Endodermal cell (in vitro differentiated cells): ENCODE data around the gene ALS2. TPM values are rescaled to one million over a fixed set of nuclear protein-coding genes. Genes with fewer than 3 reads are reported as not detected.

Experiments used
- DNase-seq: peaks from one replicate; pipeline ENCODE4 v3.0.0-alpha.2; 2017
- H3K27ac ChIP-seq: 2 replicates; pipeline ENCODE4 v1.5.1; 2013; ENCODE audit warnings: mild to moderate bottlenecking, low read depth, low read length, moderate library complexity
- H3K27me3 ChIP-seq: 2 replicates; pipeline ENCODE4 v1.6.1; 2013; ENCODE audit warnings: mild to moderate bottlenecking, low read length, moderate library complexity; ENCODE audit not compliant: insufficient read depth, control insufficient read depth, poor library complexity, severe bottlenecking
- H3K36me3 ChIP-seq: 2 replicates; pipeline ENCODE4 v1.7.0; 2013; ENCODE audit warnings: mild to moderate bottlenecking, low read length, moderate library complexity; ENCODE audit not compliant: control insufficient read depth, insufficient read depth
- H3K4me1 ChIP-seq: one replicate; pipeline ENCODE4 v1.7.0; 2013; ENCODE audit warnings: low read length; ENCODE audit not compliant: control insufficient read depth, insufficient read depth
- H3K4me3 ChIP-seq: 2 replicates; pipeline ENCODE4 v1.5.1; 2013; ENCODE audit warnings: mild to moderate bottlenecking, low read length, moderate library complexity
- H3K9ac ChIP-seq: 2 replicates; pipeline ENCODE4 v1.6.1; 2013; ENCODE audit warnings: mild to moderate bottlenecking, low read length, moderate library complexity; ENCODE audit not compliant: poor library complexity, severe bottlenecking; ENCODE audit errors: extremely low read depth
- H3K9me3 ChIP-seq: 2 replicates; pipeline ENCODE4 v1.6.1; 2013; ENCODE audit warnings: mild to moderate bottlenecking, low read length, moderate library complexity; ENCODE audit not compliant: control insufficient read depth
- H3K27ac Mint-ChIP-seq: 2 replicates; pipeline ENCODE4 v1.8.0; 2020; ENCODE audit warnings: mixed read lengths
- H3K27me3 Mint-ChIP-seq: 2 replicates; pipeline ENCODE4 v1.8.0; 2021; ENCODE audit warnings: mild to moderate bottlenecking, mixed read lengths; ENCODE audit not compliant: insufficient read depth
- H3K36me3 Mint-ChIP-seq: 2 replicates; pipeline ENCODE4 v1.8.0; 2020; ENCODE audit warnings: low read depth, mixed read lengths
- H3K4me1 Mint-ChIP-seq: 2 replicates; pipeline ENCODE4 v1.8.0; 2020; ENCODE audit warnings: mixed read lengths
- H3K4me3 Mint-ChIP-seq: 2 replicates; pipeline ENCODE4 v1.8.0; 2020; ENCODE audit warnings: mild to moderate bottlenecking, moderate library complexity, mixed read lengths
- H3K9me3 Mint-ChIP-seq: 2 replicates; pipeline ENCODE4 v1.8.0; 2020; ENCODE audit warnings: mild to moderate bottlenecking, mixed read lengths
- CTCF ChIP-seq: fragments of 200-600 bp; sonication (generic); conservative IDR thresholded peaks from 2 replicates; pipeline ENCODE4 v1.5.0; 2021; ENCODE audit warnings: antibody characterized with exemption, mild to moderate bottlenecking
- WGBS, 2 experiments: methylation state at CpG; one replicate each; pipeline versions ENCODE4 v1.1.5 to v1.1.7; 2013; ENCODE audit warnings: missing lambda C conversion rate in 2 of 2, mixed read lengths in 1 of 2; ENCODE audit not compliant: insufficient coverage in 1 of 2, insufficient read length in 1 of 2; 5-methylcytosine and 5-hydroxymethylcytosine counted together
- total RNA-seq, 2 donors: library from RNA; stranded (reverse); fragmentation: NEBNext Ultra II Directional in 1 of 2; extraction: Animal tissue kit (Norgen Biotek cat#: 25700) in 1 of 2; gene quantifications; 2 replicates in 1 of 2; 3 replicates in 1 of 2; pipeline ENCODE4 v1.2.1, GENCODE V29; 2021

The ALS2 gene
- total RNA-seq, 2 donors from 2014 or later: 56.6 to 58.5 TPM

GRCh38 chr2:201773990-201774389 lies 6.7 kb downstream of the ALS2 start:
- Mint-ChIP-seq H3K9me3 (no peaks in the 10 kb centered on the region), H3K27ac (no peak overlapping the region), H3K4me1 (peaks cover 60% of the 10 kb centered on the region), H3K36me3 (peaks cover 12% of the 10 kb centered on the region), H3K27me3 (no peaks in the 10 kb centered on the region), H3K4me3 (no peak overlapping the region)
- Histone ChIP-seq H3K36me3 (peaks cover 5% of the 10 kb centered on the region), H3K4me1 (peaks cover 21% of the 10 kb centered on the region), H3K27ac (no peak overlapping the region), H3K9ac (no peak overlapping the region), H3K4me3 (no peak overlapping the region), H3K9me3 (no peaks in the 10 kb centered on the region), H3K27me3 (no peaks in the 10 kb centered on the region)
- DNase-seq: no peak
- TF ChIP-seq CTCF: no peak
- WGBS, 2 experiments: 71 to 76% methylated on average over 1 of the region's 1 CpG

GRCh38 chr2:201769666-201770373 lies 10.9 kb downstream of the ALS2 start:
- Mint-ChIP-seq H3K9me3 (peaks cover 6% of the 10 kb centered on the region), H3K27me3 (no peaks in the 10 kb centered on the region), H3K36me3 (peaks cover 35% of the 10 kb centered on the region), H3K4me3 (no peak overlapping the region), H3K27ac (no peak overlapping the region), H3K4me1 (peaks cover 24% of the 10 kb centered on the region)
- no peaks in the 10 kb centered on the region for H3K4me1 ChIP-seq
- no peak for TF ChIP-seq CTCF
- H3K9ac ChIP-seq: no peak overlapping the region
- WGBS, 2 experiments: 88% methylated on average over 4 of the region's 4 CpGs; no CpG with 5 or more reads in 1 of the 2 experiments
- no peak overlapping the region for H3K4me3 ChIP-seq
- H3K27me3 ChIP-seq: no peaks in the 10 kb centered on the region
- peaks cover 5% of the 10 kb centered on the region for H3K9me3 ChIP-seq
- DNase-seq: no peak
- no peak overlapping the region for H3K27ac ChIP-seq
- peaks cover 19% of the 10 kb centered on the region for H3K36me3 ChIP-seq

- H3K36me3 ChIP-seq: peaks cover 26% of the 10 kb centered on the region
- no peak overlapping the region for H3K9ac ChIP-seq
- peaks cover 5% of the 10 kb centered on the region for H3K9me3 ChIP-seq
- H3K4me3 Mint-ChIP-seq: no peak overlapping the region
- H3K9me3 Mint-ChIP-seq: peaks cover 6% of the 10 kb centered on the region
- no peak overlapping the region for H3K4me3 ChIP-seq
- H3K36me3 Mint-ChIP-seq: peaks cover 38% of the 10 kb centered on the region
- 100% methylated on average over 1 of the region's 1 CpG; no CpG with 5 or more reads in 1 of the 2 experiments for WGBS, 2 experiments
- DNase-seq: no peak
- H3K27ac Mint-ChIP-seq: no peak overlapping the region
- no peak overlapping the region for H3K27ac ChIP-seq
- TF ChIP-seq CTCF: no peak
- H3K4me1 ChIP-seq: no peaks in the 10 kb centered on the region
- H3K4me1 Mint-ChIP-seq: peaks cover 19% of the 10 kb centered on the region
- no peaks in the 10 kb centered on the region for H3K27me3 Mint-ChIP-seq
- no peaks in the 10 kb centered on the region for H3K27me3 ChIP-seq
Measured at GRCh38 chr2:201768918-201769317, 11.8 kb downstream of the ALS2 start.
